Epidermal melanocyte (primary cell): Measurements from ENCODE around the gene DNAI1.
"Not testable (repeated sequence)": the region's sequence is repeated elsewhere in the genome, so short reads cannot be mapped to it uniquely, and the experiment has no call there.

ENCODE experiments used
- DNase-seq: peaks from one replicate; pipeline ENCODE4 v3.0.0; 2011; ENCODE audit warnings: low spot score; ENCODE audit not compliant: insufficient read length

The DNAI1 gene

DNA sequence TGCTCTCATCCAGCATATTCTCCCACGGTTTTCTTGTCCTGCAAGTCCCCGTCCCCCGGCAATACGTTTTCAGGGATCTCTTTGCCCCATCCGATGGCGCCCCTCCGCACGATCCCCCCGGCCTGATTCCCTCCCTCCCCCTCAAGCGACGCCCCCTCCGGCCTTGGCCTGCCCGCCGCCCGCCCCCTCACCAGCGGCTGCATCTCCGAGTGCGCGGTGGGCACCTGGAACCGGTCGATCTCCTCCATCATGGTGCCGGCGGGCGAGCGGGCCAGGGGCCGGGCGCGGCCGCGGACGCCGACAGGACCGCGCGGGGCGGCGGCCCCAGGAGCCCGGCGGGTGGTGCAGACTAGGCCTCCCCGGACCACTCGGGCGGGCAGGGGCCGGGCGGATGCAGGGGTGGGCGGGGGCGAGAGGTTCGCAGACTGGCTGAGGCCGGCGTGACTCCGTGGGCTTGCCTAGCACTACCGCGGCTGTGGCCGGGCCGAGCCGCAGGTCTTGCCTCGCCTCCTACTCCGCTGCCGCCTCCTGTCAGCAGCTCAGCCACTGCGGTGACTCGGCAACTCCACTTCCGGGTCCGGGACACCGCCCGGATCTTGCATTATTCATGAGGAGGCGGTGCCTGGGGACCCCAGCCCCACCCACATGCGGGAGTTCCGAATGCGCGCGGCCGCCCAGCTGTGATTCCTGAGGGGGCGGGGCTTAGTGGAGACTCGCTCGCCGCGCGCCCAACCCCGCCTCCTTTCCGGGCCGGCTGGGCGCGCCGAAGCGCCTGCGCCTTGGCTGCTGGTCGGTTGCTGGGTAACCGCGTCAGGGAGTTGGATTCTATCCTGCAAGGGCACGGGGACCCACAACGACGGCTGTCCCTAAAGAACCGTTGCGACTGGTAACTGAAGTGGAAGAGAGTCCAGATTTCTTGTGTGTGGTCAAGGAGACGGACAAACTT is at the start of gene DNAI1, which contains the start of gene FAM219A:
DNAI1 (plus strand) TSS at position 793 of the 946 bp plus-strand sequence. CDS start 201 bp downstream, outside the sequence.
FAM219A (minus strand) TSS at position 558 of the 946 bp plus-strand sequence; CDS start at position 251, 307 bp downstream.
- peak; percentile 90 for DNase-seq

DNA sequence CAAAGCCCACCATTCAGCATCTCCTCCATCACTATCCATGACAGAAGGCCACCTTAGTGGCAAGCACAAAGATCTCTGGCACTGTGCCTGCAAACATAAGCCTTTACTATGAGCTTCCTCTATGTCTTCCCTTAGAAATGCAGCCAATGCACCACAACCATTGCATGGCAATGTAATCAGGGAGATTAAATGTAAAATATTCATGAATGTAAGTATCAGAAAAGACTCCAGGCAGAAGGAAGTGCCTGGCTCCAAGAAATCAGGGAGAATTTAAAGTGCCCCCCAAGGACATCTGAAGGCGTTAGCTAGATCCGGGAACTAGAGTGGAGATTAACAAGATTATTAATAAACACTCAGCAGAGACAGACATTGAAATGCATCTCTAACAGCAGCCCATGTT is 49.5 kb upstream of the DNAI1 start:
- DNase-seq = no peak

DNA sequence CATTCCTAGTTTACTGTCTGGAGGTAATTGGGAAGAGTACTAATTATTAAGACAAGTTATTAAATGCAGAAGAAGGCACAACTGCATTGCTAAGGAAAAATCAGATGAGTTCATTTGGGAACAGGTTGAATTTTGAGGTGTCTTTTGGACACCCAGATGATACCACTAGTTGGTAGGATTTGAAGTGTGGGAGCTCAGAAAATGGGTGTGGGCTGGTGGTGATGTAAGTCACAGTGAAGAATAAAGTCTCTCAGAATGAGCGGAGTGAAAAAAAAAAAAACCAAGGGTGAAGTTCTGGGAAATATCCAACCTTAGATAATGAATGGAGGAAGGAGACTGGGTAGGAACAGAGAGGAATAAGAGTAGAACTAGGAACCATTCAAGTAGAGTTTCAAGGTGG is 46.3 kb upstream of the DNAI1 start:
- DNase-seq = no peak

DNA sequence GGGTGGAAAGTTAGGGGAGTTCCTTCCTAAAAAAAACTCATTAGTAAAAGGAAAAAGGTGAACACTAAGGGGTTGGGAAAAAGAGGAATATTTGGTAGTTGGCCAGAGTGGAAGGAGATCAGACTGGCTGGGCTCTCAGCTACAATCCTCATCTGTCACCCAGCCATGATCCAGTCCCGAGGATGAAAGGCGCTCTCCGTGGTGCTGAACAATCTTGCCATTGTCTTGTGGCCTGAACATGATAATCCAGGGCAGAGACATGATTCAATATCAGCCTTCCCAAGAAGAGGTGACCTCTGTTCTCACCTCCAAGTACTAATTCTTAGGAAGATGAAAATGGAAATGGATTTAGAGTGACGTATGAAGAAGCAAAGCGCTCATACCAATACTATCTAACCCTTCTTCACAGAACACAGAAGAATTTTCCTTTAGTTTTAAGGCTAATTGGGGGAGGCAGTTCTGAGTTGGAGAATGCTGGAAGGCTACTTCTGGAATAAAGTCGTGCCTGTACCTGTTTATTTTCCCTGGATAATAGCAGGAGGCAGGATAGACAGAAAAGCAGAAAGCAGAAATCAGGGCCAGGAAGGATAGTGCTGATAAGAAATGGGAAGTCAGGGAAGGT is 45.3 kb upstream of the DNAI1 start:
- peak; percentile 57 for DNase-seq

DNA sequence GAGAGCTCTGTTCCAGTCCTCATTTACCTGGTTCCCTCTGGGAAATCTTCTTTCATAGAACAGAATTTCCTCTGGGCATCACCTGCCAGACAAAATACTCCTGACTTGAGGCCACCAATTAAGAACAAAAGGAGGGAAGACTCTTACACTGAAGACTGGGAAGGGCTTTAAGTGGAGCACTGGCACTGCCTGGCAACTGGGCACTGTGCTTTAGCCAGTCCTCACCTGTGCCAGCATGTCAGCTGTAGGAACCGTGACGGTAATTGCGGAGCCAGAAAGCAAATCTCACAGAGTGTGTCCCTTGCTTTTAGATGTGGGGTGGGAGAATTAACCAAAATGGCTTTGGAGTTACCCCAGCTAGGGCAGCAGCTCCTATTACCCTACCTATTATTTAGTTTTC is 40.9 kb upstream of the DNAI1 start:
- DNase-seq = no peak

DNA sequence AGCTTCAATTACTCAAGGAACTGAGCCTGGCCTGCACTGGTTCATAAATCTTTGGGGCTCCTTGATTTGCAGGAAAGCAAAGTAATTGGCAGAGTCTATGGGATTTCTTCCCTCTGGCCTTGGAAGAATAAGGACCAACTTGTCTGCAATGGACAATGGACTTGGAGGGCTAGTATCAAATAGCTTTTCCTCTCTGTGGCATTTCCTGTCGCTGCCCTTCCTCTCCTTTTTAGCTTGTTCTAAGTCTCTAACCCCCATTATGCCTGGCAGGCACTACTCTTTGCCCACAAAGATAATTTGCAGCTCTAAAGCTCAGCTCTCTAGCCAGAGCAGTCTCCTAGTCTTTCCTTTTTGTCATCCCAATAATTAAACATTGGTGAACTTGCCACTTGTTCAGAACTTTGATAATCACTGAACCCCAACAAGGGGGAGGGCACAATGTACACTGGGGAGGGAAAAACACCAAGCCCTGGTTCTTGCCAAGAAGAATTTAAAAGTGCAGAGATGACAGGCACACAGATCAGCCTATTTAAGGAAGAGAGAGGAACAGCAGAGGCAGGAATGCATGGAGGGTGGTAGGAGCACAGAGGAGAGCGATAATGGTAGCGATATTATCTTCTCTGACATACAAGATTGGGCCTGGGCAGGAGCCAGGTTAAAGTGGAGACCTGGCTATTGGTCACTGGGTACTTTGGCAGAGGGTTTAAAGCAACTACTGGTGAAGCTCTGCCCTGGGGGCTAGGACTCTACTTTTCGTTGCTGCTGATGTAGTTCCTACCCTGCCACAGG is 38.7 kb upstream of the DNAI1 start:
- no peak for DNase-seq

DNA sequence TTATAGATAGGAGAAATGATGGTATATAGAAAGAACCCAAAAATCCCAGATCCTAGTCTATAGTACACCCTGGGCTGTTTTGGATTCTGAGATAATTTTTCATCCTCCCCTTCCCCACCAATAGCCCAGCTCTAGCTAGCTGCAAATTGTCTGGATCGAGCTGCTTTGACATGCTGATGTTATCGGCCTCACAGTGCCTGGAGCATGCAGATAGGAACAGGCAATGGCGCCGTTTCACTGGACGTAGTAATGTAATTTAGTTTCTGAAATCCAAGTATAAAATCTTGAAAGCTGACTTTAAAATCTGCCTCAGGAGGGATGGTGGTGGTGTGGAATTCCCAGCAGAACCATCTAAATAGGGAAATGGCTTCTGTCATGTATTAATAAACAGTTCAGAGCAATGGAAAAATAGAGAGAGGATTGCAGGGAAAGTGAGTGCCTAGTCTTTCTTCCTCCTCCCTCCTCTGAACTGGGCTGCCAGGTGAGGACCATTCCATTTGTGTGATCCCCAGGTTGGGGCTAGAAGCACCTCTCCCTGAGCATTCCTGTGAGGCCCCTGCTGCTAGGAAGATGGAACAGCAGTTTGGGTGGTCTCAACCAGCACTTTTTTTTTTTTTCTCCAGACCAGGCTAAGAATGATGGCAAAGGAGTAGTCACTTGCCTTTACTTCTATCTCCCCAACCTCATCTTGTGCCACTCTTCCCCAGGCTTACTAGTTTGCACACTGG is 32.1 kb upstream of the DNAI1 start:
- no peak for DNase-seq

DNA sequence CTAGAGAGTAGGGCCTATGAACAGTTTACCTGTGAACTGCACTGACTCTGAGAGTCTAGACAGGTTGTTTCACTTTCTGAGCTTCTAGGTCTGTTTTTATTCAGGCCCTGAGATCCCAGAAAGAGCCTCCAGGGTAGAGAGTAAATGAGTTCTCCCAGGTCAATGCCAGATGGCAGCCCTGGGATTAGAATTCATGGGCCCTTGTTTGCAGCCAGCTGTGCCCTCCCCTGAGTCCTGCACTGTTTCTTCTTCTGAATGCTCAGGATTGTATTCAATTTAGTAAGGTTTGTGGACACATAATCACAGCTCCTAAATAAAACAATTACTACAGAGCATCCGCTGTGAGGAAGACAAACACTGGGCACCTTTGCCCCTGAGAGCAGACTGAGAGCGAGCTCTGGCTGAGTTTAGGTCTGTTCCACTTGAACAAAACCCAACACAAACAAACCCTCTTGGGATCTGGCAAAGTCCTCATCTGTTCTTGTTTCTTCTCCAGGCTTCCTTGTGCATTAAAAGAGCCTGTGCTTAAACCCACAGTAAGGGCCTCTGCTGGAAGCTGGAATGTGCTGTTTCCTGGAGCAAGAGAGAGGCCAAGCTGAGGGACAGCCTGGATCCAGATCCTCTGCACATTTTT is 30.2 kb upstream of the DNAI1 start:
- no peak for DNase-seq

DNA sequence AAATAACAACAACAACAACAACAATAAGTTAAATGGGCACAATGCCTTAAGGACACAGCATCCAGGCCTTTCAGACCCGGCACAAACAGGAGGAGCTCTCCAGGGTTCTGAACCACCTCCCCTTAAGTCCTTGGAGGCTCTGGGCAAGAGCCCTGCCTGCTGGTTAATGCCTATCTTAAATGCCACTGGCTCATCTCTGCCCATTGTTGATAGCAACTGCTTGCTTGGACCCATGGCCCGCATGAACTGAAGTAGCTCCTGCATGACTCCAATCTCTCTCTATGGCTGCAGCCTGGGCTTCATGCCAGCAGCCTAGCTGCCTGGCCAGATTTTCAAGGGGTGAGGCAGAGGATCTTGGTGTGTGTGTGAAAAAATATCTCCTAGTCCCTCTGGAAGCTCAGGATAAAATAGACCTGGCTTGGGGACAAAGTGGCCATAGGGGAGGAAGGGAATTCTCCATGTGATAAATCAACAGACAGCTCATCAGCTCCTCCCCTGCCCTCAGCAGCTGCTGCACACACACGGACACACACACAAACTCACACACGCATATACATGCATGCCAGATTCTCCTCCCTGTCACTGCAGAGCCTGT is 27.7 kb upstream of the DNAI1 start:
- peak; percentile 52 for DNase-seq

DNA sequence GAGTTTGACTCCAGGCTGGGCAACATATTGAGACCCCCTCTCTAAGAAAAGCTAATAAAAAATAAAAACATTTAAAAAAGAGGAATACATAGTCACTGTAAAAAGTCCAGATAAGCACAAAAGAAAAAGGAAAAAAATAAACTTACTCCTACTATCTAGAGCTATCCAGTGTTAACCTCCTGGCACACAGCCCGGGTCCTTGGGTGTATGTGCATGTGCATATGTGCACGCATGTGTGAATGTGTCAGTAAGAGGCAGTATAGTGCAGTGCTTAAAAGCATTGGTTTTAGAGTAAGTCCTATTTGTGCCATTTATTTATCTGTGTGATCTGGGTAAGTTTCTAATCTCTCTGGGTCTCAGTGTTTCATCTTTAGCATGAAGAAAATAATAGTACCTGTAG is 26.9 kb upstream of the DNAI1 start:
- DNase-seq = no peak

DNA sequence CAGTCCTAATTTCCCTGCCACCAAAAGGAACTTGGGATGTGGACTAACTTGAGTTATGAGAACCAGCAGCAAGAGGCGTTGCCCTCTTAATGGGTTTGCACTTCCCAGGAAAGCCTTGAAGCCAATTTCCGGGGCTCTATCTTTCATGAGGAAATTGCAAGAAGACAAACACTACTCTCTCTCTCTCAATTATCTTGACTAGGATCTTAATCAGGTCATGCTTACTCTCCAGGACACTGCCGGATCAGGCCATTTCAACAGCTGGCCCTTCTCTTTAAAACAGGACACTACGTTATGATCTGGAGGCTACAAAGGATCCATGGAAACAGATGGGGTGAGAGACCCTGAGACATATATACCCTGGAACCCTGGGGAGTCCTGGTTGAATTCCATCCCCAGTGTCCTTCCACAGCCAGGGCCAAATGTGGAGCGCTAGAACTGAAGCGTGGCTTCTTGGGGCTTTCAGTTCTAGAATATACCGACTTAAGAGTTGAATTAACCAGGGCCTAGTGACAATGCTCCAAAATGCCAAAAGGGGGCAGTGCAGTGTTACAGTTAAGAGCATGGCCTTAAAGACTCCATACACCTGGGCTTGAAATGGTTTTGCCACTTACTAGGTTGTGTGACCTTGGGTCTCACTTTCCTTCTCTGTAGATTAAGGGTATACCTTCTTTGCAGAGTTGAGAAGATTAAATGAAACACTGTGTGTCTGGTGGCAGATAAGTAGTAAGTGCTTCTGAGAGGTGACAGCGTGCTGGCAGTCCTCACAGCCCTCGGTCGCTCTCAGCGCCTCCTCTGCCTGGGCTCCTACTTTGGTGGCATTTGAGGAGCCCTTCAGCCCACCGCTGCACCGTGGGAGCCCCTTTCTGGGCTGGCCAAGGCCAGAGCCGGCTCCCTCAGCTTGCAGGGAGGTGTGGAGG is 21.3 kb upstream of the DNAI1 start:
- DNase-seq = no peak

DNA sequence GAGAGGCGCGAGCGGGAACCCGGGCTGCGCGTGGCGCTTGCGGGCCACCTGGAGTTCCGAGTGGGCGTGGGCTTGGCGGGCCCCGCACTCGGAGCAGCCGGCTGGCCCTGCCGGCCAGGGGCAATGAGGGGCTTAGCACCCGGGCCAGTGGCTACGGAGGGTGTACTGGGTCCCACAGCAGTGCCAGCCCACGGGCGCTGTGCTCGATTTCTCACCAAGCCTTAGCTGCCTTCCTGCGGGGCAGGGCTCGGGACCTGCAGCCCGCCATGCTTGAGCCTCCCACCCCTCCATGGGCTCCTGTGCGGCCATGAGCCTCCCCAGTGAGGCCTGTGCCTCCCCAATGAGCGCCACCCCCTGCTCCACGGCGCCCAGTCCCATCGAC is 20.7 kb upstream of the DNAI1 start:
- not testable (repeated sequence) for DNase-seq

DNA sequence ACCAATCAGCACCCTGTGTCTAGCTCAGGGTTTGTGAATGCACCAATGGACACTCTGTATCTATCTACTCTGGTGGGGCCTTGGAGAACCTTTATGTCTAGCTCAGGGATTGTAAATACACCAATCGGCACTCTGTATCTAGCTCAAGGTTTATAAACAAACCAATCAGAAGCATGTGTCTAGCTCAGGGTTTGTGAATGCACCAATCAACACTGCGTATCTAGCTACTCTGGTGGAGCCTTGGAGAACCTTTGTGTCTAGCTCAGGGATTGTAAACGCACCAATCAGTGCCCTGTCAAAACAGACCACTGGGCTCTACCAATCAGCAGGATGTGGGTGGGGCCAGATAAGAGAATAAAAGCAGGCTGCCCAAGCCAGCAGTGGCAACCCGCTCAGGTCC is 20.1 kb upstream of the DNAI1 start:
- not testable (repeated sequence) for DNase-seq

DNA sequence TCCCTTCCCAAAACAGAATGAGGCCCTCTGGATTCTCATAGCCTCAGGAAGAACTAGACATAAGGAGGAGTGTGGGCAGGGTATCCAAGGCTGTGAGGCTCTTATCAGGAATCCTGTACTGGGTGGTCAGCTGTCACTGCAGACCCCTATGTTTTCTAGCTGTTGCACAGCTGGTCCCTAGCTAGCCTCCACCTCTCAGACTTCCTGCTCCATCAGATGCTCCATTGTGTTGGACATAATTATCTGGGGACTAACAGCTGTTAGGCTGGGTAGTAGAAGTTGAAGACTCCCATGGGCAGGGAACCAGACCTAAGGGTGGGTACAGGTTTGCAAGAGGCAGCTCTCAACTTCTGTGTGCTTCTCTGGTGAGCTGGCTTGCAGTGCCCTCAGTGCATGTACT is 18.6 kb upstream of the DNAI1 start:
- DNase-seq = no peak

DNA sequence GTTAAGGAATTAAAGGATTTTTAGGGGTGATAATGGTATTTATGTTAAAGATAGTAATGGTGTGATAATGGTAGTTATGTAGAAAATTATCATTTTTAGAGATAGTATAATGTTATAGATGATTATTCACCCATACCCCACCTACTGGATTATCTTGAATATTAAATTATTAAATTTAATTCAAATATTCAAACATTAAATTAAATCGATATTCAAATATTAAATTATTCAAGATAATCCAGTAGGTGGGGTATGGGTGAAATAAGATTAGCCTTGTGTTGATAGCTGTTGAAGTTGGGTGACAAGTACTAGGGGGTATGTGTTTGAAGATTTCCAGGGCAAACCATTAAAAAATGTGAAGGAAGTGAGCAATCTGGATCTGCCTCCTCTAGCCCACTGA is 15.8 kb upstream of the DNAI1 start:
- no peak for DNase-seq

DNA sequence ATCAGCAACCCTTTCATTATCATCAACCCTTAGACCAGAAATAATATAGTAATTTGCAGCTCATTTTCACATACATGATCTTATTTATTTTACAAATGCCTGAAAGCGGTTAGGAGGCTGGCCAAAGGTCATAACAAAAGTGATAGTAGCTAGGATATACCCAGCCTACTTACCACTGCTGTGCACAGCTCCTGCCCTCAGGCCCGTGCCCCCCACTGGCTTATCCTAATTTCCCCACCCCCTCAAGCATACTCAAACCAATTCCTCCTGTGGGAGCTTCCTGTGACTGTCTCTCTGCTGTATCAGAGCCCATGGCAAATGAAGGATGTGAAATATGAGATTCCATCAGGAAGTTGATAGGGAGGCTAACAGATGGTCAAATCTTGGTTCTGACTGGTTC is 15.1 kb upstream of the DNAI1 start:
- no peak for DNase-seq

DNA sequence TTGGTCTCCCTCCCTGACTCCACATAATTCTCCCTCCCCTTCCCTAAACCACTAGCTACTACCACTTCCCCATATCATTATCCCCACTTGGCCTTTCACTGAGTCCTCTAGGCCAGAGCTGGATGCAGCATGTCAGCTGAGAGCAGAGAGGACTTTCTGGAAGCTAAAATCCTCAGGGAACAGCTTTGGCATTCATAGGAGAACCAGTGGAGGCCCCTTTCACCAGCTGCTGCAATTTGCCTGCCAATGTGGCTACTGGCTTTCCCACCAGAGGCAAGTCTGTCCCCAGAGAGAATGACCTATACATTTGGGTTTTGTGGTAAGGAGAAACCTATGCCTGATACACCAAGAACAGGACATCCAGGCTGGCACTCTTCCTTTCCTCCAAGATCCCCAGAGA is 14.6 kb upstream of the DNAI1 start:
- DNase-seq = no peak

DNA sequence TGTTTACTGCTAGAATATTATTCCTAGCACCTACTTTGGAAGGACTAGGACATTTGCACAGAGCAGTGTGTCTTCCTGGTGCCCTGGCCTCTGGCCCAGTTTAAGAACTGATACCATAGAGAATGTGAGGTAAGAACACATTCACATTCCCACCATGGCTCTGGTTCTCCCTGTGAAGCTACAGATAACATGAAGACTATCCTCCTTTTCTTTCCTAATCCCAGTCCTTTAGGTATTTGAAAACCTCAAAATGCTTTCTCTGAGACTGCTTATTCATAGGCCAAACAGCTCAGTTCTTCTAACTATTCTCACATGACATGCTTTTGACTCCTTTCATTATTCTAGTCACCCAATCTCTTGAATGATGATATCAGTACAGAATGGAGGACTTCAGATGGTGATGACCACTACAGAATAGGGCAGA is 12.1 kb upstream of the DNAI1 start:
- peak; percentile 33 for DNase-seq

DNA sequence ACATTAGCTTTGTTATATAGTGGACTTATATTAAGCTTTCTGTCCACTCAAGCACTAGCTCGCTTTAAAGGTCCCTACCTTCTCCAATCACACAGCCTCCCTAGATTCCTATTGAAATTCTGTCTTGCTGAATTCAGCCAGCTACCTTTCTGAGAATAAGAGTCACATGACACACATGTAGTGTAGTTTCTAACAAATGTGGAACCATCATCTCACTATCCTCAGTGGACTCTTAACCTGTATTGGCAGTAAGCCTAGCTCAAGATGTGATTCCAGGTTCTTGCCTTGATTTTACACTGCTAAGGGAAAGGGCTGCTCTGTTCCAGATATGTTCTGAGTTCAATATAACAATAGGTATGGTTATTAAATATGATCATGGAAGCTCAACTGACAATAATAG is 11.7 kb upstream of the DNAI1 start:
- no peak for DNase-seq
